GM21576 (cell line): Measurements from ENCODE around the gene ZNF195.
"Not testable (repeated sequence)": the region's sequence is repeated elsewhere in the genome, so short reads cannot be mapped to it uniquely, and the experiment has no call there.

ENCODE experiments used
- ATAC-seq: cut with Tn5 transposase; IDR thresholded peaks from one replicate; pipeline ENCODE4 v1.9.1; 2021; ENCODE audit warnings: mild to moderate bottlenecking, moderate library complexity; ENCODE audit not compliant: unreplicated experiment

Gene ZNF195

DNA sequence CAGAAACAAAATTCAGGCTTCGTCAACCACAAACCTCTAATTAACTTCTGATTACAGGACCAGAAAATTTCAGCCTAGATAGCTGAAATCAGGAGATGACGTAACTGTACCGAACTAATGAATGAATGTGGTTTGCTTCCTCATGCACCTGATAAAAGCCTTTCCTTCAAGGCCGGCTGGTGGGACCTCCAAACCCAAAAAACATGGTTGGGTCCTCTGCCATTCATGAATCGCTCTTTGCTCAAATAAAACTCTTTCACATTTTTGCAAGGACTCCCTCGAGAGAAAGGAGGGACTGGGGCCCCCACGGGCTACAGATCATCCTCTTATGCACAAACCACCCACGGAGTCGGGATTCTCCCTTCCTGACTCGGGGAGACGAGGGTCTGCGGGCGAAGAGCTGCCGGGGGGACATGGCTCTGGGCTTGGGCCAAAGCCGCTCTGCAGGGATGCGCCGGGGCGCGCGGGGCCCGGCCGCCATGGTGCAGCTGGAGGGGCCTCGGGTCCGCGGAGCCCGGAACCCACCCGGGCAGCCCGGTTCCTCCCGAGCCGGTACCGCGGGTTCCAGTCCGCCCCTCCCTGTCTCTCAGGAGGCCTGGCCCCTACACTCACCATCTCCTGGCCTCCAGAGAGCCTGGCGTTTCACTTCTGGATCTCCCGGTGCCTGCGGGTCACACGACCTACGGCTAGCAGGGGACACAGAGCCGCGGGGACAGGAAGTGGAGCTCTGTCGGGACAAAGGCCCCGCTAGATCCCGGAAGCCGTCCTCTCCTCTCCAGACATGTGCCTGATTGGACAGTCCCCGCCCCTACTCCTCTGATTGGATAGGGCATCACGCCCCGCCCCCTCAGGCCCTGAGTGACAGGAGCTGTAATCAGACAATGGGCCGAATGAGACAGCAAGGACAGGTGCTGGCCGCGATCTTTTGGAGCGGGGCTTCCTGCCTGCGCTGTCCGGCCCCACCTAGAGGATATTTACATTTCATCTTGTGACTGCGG is at the start of gene ZNF195:
ZNF195 (minus strand) TSS at position 721 of the 998 bp plus-strand sequence; CDS start at position 615, 106 bp downstream.
- ATAC-seq, result peak; percentile 99

DNA sequence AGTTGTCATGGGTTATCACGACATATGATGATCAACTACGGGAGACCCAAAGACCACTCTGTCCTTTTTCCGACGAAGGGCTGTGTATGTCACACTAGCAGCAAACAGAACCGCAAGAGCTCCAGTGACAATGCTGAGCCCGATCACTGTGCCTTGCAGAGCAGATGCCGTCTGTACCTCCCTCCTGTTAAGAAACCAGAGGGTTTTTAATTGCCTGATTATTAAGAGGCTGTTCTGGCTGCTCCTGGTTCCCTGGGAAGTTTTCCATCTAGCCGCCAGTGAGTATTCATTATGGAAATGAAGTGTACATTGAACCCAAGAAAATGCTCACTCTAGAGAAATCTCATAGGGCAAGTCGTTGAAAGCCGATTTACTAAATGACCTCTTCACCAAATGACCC is 49.1 kb upstream of the ZNF195 start:
- ATAC-seq, result not testable (repeated sequence)

DNA sequence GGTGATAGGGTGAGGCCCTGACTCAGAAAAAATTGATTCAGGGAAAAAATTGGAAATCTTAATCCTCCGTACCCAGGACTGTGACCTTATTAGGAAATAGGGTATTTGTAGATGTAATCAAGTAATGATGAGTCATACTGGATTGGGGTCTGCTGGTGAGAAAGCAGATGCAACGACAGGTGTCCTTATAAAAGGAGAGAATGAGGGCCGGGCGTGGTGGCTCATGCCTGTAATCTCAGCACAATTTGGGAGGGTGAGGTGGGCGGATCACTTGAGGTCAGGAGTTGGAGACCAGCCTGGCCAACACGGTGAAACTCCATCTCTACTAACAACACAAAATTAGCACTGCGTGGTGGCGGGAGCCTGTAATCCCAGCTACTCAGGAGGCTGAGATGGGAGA is 47.6 kb upstream of the ZNF195 start:
- ATAC-seq, result not testable (repeated sequence)

DNA sequence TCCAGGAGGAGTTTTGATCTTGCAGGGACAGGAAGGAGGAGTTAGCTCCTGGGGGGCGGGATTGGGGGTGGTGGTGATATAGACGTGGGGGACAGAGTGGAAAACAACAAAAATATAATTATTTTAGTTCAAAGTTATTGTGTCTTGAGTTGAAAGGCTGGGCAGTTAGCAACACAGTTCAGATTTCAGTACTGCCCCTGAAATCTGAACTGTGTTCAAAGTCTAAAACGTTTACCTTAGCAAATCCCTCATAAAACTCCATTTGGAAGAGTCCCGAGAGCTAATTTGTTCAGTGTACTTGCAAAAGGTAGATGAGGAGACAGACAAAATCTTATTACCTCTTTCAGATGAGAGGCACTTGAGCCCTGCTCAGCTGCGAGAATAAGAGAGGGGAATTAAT is 45.0 kb upstream of the ZNF195 start:
- not testable (repeated sequence) for ATAC-seq

DNA sequence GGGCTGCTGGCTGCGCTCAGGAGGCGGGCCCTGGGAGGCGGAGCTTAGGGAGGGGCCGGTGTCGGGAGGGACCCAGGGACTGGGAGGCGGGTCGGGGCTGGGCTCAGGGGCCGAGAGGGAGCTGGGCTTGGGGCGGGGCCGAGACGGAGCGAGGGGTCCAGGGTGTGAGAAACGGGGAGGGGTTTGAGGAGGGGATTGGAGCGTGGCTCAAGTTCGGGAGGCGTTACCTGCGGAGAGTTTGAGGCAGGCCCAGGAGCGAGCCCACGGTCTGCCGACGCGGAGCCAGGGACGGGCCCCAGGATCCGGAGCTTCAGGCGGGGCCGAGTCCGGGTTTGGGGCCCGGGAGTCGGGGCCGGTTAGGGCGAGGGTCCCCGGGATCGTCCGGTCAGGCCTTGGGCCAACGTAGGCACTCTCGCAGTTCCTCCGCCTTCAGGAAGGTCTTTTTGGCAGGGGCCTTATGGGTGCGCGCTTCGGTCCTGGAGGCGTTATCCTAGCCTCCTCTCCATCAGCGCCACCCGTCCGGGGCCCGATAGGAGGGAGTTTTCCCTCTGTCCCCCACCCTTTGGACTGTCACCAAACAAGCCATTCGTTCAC is 44.3 kb upstream of the ZNF195 start:
- not testable (repeated sequence) for ATAC-seq

DNA sequence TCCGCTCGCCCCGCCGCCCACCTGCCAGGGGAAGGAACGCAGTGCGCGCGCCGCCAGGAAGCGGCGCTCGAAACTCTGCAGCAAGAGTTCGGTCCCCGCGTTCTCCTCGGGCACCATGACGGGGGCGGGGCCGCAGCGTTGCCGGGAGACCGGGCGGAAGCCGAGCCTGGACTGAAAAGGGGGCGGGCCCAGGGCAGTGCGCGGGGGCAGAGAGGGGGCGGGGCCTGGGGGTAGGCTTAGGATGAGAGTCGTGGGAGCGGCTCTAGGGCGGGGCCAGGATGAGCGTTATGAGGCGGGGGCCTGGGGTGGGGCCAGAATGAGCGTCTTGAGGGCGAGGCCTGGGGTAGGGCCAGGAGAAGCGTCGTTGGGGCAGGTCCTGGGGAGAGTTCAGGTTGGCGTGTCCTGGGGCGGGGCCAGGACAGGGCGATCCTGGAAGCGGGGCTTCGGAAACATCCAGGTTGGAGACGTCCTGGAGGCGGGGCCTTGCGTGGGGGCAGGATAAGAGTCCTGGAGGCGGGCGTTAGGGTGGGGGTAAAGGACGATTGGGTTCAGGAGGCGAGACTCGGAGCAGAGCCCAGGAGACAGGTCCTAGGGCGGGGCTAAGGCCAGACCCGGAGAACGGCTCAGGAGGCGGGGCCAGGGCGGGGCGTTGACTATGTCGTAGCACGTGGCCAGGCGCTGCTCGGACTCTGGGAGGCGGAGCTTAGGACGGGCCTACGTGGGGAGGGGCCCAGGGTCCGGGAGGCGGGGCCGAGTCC is 43.6 kb upstream of the ZNF195 start:
- peak; percentile 91 for ATAC-seq

DNA sequence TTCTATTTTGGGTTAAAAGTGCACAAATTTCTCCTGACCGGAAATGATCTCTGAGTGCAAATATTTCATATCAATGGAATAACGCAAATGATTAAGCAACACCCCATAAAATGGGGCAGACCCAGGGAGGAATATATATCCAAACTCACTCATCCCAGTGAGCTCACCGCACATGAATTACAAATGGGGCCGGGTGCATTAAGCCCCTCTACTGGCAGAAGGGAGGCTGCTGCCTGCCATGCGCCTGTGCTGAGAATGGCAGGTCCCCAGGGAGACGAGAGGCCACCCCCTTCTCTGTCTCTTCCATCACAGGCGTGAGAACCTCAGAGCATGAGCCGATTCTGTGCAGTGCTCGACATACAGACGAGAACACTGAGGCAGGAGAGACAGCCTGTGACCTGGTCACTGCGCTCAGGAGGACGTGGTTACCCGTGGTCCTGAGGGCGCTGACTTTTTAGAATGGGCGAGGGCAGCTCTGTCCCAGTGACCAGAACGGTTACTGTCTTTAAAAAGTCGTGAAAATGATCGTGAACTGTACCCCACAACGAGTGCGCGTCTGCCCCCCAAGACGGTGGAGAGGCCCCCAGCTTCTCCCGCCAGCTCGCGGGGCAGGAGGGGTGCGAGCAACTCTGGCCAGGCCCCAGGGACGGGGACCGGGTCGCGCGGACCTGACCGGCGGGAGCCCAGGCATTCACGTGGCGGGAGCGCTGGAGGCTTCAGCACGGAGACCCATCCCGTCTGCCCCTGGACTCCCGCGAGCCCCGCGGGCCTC is 42.8 kb upstream of the ZNF195 start:
- not testable (repeated sequence) for ATAC-seq

DNA sequence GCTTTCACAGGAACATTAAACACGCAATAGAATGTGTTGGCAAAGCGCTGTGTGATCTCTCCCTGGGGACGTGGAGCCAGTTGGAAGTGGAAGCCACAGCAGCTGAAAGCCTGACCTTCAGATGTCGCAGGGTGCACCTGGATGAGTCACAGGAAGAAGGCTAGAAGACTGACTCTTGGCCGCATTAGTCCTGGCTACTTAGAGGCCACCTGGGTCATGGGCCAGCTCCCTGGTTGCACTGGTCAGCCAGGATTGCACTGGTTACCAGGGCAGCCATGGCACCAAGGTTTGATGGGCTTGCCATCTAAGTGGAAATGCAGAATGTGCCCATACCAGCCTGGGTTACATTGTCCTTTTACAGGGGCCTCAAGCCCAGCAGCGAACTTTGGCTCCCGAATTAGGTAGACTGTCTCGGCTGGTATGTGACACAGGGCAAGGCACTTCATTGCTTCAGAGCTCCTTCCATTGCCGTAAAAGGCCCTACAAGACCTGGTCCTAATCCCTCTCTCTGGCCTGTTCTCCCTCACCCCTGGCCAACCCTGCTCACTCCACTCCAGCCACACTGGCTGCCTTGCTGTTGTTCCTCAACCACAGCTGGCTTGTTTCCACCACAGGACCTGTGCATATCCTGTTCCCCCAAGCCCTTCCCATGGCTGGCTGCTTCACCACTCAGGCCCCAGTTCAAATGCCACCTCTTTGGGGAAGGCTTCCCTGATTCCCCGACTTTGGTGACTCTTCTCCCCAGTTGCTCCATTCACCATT is 41.5 kb upstream of the ZNF195 start:
- ATAC-seq, result not testable (repeated sequence)

DNA sequence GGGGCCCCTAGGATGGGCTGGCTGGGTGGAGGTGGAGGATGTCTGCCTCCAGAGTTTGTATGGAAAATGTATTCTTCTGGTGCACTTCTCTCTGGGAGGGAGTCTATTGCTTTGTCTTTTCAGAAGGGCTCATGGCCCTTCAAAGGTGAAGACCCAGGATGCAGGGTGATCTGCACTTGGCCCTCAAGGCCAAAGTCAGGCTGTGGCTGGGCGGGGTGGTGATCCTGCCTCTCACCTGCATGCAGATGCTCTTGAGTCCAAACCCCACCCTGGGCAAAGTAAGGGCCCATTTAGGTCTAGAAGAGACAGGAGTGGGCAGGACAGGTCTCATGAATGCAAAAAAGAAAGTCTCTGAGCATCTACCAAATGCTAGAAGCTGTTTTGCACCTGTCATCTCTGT is 40.5 kb upstream of the ZNF195 start:
- ATAC-seq, result not testable (repeated sequence)

DNA sequence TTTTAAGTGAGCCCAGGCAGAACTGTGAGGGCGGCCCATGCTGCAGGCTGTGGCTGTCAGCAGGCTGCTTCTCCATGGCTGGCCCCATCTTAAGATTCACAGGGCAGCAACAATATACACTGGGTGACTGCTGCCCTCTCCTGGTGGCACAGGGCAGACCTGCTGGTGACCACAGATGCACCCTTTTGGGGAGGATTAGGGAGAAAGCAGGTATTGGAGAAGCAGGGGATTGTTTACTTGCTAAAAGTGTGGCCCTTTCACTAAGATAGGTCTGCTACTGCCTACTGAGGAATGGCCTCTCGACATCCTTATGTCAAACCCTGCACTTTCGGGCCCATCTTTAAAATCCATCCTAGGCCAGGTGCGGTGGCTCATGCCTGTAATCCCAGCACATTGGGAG is 38.1 kb upstream of the ZNF195 start:
- not testable (repeated sequence) for ATAC-seq

DNA sequence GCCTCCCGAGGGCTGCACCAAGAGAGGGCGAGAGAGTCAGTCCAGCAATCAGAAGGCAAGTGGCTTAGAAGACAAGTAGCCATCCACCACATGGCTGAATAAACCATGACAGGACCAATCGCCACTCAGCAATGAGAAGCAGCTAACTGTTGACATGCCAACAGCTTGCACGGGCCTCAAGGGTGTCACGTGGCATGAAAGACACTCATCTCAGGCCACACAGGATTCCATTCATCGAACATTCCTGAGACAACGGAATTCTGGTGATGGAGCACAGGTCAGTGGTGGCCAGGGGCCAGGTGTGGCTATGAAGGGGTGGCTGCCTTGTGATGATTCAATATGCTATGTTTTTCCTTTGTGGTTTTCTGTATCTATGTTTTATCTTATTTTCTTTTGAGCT is 36.4 kb upstream of the ZNF195 start:
- ATAC-seq, result not testable (repeated sequence)

DNA sequence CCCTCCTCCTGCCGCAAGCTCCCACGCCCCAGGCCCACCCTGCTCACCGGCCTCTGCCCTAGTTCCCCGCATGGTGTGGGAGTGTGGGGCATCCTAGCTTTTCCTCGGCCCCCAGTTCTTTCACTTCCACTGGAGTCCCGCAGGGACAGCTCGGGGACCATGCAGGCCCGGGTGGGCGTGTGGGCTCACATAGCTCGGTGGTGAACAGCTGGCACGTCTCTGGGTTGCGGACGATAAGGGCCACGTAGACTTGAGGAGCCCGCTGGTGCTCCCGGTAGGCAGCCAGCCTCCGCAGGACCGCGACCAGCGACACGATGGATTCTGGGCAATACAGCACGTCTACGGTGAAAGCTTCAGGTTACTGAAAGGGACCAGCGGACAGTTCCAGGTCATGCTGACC is 34.7 kb upstream of the ZNF195 start:
- not testable (repeated sequence) for ATAC-seq

DNA sequence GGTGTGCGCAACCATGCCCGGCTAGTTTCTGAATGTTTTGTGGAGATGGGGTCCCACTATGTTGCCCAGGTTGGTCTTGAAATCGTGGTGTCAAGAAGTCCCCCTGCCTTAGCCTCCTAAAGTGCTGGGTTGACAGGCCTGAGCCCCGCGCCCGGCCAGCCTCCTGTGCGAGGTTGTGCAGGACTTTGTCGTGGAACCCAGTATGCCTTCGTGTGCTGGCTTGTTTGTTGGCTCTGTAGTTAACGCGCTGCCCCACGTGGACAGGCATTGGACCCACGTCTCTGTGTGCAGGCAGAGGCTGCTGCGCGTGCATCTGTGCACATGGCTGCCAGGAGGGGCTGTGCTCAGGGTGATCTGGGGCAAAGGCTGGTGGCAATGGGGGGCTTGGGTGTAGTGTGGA is 33.9 kb upstream of the ZNF195 start:
- ATAC-seq, result no peak

DNA sequence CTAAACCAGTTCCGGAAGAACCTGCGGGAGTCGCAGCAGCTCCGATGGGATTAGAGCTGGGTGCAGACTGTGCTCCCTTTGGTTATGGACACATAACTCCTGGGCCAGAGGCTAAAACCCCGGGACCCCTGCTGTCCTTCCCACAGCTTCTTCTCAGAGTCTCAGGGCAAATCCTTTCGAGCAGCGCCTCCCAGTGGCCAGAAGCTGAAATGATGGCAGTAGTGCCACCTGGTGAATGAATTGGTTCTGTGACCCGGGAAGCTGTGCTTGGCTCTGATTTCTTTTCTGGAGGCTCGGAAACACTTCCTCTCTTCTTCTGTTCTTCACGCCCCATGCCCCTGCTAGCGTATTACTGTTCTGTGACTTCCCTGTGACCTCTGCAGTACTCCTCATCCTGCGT is 29.8 kb upstream of the ZNF195 start:
- ATAC-seq, result not testable (repeated sequence)

DNA sequence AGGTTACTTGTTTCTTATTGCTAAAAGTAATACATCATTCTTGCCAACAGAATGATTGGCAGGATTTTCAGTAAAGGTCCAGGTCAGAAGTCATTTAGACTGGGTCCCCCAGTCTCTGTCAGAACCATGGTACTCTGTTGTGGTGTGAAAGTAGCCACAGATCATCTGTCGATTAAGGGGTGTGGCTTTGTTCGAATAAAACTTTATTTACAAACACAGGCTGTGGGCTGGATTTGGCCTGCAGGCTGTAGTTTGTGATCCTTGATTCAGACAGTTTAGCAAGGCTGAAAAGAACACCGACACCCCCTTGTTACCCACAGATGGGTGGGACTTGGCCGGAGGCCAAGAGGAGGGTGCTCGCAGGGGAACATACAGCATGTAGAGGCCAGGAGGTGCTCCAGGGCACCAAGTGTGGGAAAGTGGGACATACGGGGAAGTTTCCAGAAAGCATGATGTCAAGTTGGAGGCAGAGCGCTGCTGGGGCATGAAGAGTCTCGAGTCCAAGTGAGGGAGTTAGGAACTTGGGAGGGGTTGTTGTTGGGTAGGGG is 29.2 kb upstream of the ZNF195 start:
- not testable (repeated sequence) for ATAC-seq

DNA sequence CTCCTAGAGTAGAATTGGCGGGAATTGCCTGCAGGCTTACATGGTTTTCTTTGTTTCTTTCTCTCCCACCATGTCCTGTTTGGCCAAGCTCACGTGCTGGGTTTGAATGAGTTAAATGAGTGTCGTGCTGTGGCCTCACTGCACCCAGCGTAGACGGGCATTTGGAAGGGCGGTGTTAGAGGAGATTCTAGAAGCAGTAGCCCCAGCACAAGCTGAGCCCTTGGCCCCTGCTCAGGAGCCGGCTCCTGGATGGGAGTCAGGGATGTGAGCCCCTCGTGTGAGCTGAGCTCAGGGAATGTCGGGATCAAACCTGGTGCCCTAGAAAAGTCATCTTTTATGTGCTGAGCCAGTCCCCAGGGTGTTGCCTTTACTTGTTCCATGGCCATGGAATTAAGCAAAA is 28.0 kb upstream of the ZNF195 start:
- not testable (repeated sequence) for ATAC-seq

DNA sequence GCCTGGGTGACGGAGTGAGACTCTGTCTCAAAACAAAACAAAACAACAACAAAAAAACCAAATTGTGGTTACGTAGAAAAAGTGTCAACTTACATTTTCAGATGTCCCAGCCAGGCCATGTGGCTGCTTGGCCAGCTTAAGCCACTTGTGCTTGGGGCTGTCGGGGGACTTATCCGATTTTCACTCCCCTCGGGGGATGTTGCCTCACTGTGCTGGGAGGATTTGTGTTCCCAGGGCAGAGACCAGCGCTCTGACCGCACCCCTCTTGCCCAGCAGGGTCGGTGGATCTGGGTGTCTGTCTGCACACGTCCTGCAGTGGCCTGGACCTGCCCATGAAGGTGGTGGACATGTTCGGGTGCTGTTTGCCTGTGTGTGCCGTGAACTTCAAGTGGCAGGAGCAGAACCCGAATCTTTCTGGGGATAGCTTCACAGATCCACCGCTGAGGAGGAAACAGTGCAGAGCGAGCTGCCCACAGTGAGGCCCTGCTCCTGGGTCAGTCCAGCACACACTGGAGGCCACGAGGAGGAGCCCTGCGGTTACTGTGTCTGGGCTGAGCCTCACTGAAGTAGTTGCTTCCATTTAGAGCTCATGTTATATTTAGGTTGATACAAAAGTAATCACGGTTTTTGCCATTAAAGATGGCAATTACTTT is 27.4 kb upstream of the ZNF195 start:
- ATAC-seq, result not testable (repeated sequence)

DNA sequence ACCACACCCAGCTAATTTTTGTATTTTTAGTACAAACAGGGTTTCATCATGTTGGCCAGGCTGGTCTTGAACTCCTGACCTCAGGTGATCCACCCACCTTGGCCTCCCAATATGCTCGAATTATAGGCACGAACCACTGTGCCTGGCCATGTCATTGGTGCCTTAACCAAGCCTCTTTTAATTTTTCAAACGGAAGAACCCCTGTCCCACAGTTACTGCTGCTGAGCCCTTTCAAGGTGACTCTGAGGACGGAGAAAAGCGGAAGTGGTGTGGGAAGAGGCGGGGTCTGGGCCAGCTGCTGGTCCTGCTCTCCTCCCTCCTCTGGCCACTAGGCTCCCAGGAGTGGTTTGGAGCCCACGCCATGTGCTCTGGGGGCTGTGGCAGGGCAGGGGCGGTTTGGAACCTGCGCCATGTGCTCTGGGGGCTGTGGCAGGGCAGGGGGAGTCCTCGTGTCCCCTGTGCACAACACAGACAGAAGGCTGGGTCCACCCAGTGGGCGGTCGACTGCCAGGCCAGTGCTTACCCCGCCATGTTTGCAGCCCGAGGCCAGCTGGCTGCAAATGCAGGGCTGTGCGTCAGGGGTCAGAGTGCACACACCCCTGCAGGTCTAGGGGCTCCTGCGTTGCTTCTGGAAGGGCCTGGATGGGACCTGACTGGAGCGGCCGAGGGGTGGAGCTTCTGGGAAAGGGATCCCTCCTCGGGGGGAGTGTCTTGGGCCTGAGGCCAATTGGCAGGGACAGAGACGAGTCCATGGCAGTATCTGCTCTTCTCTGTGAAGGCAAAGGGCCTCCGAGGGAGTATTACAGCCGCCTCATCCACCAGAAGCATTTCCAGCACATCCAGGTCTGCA is 25.4 kb upstream of the ZNF195 start:
- ATAC-seq, result not testable (repeated sequence)
